Keratinocyte (primary cell): ENCODE data around the gene AUH. TPM values are rescaled to one million over a fixed set of nuclear protein-coding genes. Genes with fewer than 3 reads are reported as not detected.

Experiments
- DNase-seq: peaks from one replicate; pipeline ENCODE4 v3.0.0-alpha.2; 2011; ENCODE audit warnings: low read depth, missing footprints, low spot score
- FAIRE-seq: peaks from 2 replicates; lab custom pipeline; 2011; peaks lifted over from hg19 to GRCh38; lab: Jason Lieb, UNC
- H2AFZ ChIP-seq: 2 replicates; pipeline ENCODE4 v1.6.0; 2012; ENCODE audit warnings: low read length, control low read depth, inconsistent platforms; ENCODE audit not compliant: control insufficient read depth
- H3K27ac ChIP-seq: 2 replicates; pipeline ENCODE4 v1.5.1; 2011; ENCODE audit warnings: low read length; ENCODE audit not compliant: control insufficient read depth, insufficient read depth
- H3K27me3 ChIP-seq: 3 replicates; pipeline ENCODE4 v1.6.0; 2011; ENCODE audit warnings: low read length; ENCODE audit not compliant: control insufficient read depth, insufficient read depth; ENCODE audit errors: extremely low read depth
- H3K36me3 ChIP-seq, 2 experiments: 2 replicates in 1 of 2; 3 replicates in 1 of 2; pipeline ENCODE4 v1.5.1; 2011; ENCODE audit warnings: low read length in 2 of 2, mild to moderate bottlenecking in 1 of 2; ENCODE audit not compliant: control insufficient read depth in 2 of 2, insufficient read depth in 2 of 2; ENCODE audit errors: extremely low read depth in 1 of 2
- H3K4me1 ChIP-seq: 3 replicates; pipeline ENCODE4 v1.5.1; 2011; ENCODE audit warnings: low read length; ENCODE audit not compliant: control insufficient read depth, insufficient read depth; ENCODE audit errors: extremely low read depth
- H3K4me2 ChIP-seq: 3 replicates; pipeline ENCODE4 v1.6.0; 2011; ENCODE audit warnings: low read depth, low read length; ENCODE audit not compliant: control insufficient read depth, insufficient read depth; ENCODE audit errors: extremely low read depth
- H3K4me3 ChIP-seq, 3 experiments: fragments of 200-600 bp in 1 of 3; sonication (generic) in 1 of 3; 2 replicates in 2 of 3; 3 replicates in 1 of 3; pipeline ENCODE4 v1.5.1; 2011 to 2016; ENCODE audit warnings: low read length in 3 of 3, mild to moderate bottlenecking in 3 of 3, control low read depth in 2 of 3, inconsistent platforms in 1 of 3, low read depth in 1 of 3, mixed read lengths in 1 of 3, mixed run types in 1 of 3, moderate library complexity in 1 of 3; ENCODE audit not compliant: control insufficient read depth in 2 of 3, insufficient read depth in 2 of 3; ENCODE audit errors: extremely low read depth in 1 of 3
- H3K79me2 ChIP-seq: 2 replicates; pipeline ENCODE4 v1.6.0; 2012; ENCODE audit warnings: low read length; ENCODE audit not compliant: control insufficient read depth, insufficient read depth
- H3K9ac ChIP-seq: 3 replicates; pipeline ENCODE4 v1.6.0; 2011; ENCODE audit warnings: low read length; ENCODE audit not compliant: control insufficient read depth, insufficient read depth; ENCODE audit errors: extremely low read depth
- H3K9me1 ChIP-seq: 3 replicates; pipeline ENCODE4 v1.6.0; 2011; ENCODE audit warnings: low read length; ENCODE audit not compliant: control insufficient read depth, insufficient read depth; ENCODE audit errors: extremely low read depth
- H3K9me3 ChIP-seq: 2 replicates; pipeline ENCODE4 v1.5.1; 2012; ENCODE audit warnings: low read depth, low read length; ENCODE audit not compliant: control insufficient read depth
- H4K20me1 ChIP-seq: 3 replicates; pipeline ENCODE4 v1.6.0; 2011; ENCODE audit warnings: low read length; ENCODE audit not compliant: control insufficient read depth, insufficient read depth; ENCODE audit errors: extremely low read depth
- EZH2 ChIP-seq: IDR thresholded peaks from one replicate; pipeline ENCODE4 v1.6.1; 2012; ENCODE audit warnings: inconsistent platforms, mild to moderate bottlenecking, low read length, moderate library complexity
- dilution Hi-C: fragments of 300-500 bp; cut with MboI; formaldehyde crosslinking; loops from one replicate; pipeline ENCODE4 v1.7.0; 2020; ENCODE audit warnings: low sequenced_read_pairs; ENCODE audit not compliant: extremely low pct_ligation_motif_present
- polyA plus RNA-seq, 5 experiments: library from polyadenylated mRNA; depleted of rRNA in 3 of 5; stranded (reverse) in 3 of 5; stranded (forward) in 1 of 5; unstranded in 1 of 5; fragments of >200 nt; gene quantifications; 1 replicate in 1 of 5; 2 replicates in 3 of 5; 3 replicates in 1 of 5; pipeline versions ENCODE4 v1.2.1 to v1.2.3, GENCODE V29; 2011 to 2012; ENCODE audit warnings: missing spikeins in 2 of 5, low read depth in 1 of 5, low replicate concordance in 1 of 5
- TF ChIP-seq, protein P1 (sequence below), 3 experiments: IDR thresholded peaks in 1 of 3; conservative IDR thresholded peaks in 1 of 3; optimal IDR thresholded peaks in 1 of 3; 2 replicates in 2 of 3; 3 replicates in 1 of 3; pipeline versions ENCODE3 to v1.5.1; 2011; ENCODE audit warnings: low read length in 3 of 3, mild to moderate bottlenecking in 3 of 3, moderate library complexity in 2 of 3, control low read depth in 1 of 3, inconsistent platforms in 1 of 3; ENCODE audit not compliant: insufficient read depth in 2 of 3; ENCODE audit errors: extremely low read depth in 1 of 3

AUH gene
- polyA plus RNA-seq, 1 donor (not counting 4 experiments of a cell fraction or from before 2014, with no cell fraction given), result 5.5 TPM

DNA sequence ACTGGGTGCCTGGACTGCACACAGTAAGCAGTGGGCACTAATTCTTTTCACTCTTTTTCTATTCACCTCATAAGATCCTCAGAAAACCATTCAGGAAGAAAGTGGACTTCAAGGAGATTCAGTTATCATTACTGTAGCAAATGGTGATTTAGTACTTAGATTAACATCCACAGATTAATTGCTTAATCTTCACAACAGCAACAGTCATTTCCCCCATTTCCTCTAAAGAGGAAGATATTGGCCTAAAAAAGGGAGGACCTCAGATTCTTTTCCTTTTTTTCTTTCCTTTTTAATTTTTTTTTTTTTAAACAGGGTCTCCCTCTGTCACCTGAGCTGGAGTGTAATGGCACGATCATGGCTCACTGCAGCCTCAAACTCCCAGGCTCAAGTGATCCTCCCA is 64.4 kb downstream of the AUH start:
- Histone ChIP-seq H3K9ac (no peak overlapping the region), H3K9me3 (no peaks in the 10 kb centered on the region), H3K9me1 (no peaks in the 10 kb centered on the region), H3K4me3 (no peak overlapping the region), H3K79me2 (no peaks in the 10 kb centered on the region), H2AFZ (no peak overlapping the region), H3K4me1 (peaks cover 17% of the 10 kb centered on the region), H4K20me1 (no peaks in the 10 kb centered on the region), H3K36me3 (no peaks in the 10 kb centered on the region), H3K27me3 (no peaks in the 10 kb centered on the region), H3K27ac (no peak overlapping the region), H3K4me2 (no peak overlapping the region)
- FAIRE-seq (no peak), DNase-seq (no peak)
- dilution Hi-C loops, result no loop called here
- no peak for TF ChIP-seq EZH2
- TF ChIP-seq, protein P1, sequence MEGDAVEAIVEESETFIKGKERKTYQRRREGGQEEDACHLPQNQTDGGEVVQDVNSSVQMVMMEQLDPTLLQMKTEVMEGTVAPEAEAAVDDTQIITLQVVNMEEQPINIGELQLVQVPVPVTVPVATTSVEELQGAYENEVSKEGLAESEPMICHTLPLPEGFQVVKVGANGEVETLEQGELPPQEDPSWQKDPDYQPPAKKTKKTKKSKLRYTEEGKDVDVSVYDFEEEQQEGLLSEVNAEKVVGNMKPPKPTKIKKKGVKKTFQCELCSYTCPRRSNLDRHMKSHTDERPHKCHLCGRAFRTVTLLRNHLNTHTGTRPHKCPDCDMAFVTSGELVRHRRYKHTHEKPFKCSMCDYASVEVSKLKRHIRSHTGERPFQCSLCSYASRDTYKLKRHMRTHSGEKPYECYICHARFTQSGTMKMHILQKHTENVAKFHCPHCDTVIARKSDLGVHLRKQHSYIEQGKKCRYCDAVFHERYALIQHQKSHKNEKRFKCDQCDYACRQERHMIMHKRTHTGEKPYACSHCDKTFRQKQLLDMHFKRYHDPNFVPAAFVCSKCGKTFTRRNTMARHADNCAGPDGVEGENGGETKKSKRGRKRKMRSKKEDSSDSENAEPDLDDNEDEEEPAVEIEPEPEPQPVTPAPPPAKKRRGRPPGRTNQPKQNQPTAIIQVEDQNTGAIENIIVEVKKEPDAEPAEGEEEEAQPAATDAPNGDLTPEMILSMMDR (optimal IDR thresholded peaks at IDR 0.05 in 1 of 3, IDR thresholded peaks at IDR 0.05 in 1 of 3, conservative IDR thresholded peaks at IDR 0.05 in 1 of 3; ENCODE audit: extremely low read depth in 1 of 3, insufficient read depth in 2 of 3, low read length in 3 of 3), result no peak

DNA sequence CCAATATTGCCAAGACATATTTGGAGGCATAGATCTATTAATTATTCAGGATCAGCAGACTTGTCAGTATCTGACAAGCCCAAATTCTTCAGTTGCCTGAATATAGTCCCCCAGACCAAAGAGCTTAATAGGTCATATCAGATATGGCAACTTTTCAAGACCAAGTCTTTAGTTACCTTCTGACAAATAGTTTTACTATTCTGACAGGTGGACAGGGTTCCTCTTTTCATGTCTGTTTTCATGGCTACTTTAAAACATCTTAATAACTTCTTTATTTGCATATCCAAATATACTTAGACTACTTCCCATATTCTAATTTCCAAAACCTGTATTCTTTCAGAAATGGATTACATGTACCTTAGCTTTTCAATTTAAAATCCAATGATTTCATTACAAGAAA is 65.4 kb downstream of the AUH start:
- no peak overlapping the region for H3K27ac ChIP-seq
- dilution Hi-C loops, result no loop called here
- peaks cover 9% of the 10 kb centered on the region for H3K4me1 ChIP-seq
- FAIRE-seq (no peak), DNase-seq (no peak)
- H3K27me3 ChIP-seq, result no peaks in the 10 kb centered on the region
- no peaks in the 10 kb centered on the region for H3K9me3 ChIP-seq
- no peaks in the 10 kb centered on the region for H3K9me1 ChIP-seq
- H3K9ac ChIP-seq, result no peak overlapping the region
- H4K20me1 ChIP-seq, result no peaks in the 10 kb centered on the region
- no peaks in the 10 kb centered on the region for H3K79me2 ChIP-seq
- no peak overlapping the region for H3K4me2 ChIP-seq
- H2AFZ ChIP-seq, result no peak overlapping the region
- TF ChIP-seq, protein P1 (optimal IDR thresholded peaks at IDR 0.05 in 1 of 3, IDR thresholded peaks at IDR 0.05 in 1 of 3, conservative IDR thresholded peaks at IDR 0.05 in 1 of 3; ENCODE audit: extremely low read depth in 1 of 3, insufficient read depth in 2 of 3, low read length in 3 of 3), result no peak
- no peak for TF ChIP-seq EZH2
- H3K4me3 ChIP-seq, result no peak overlapping the region
- no peaks in the 10 kb centered on the region for H3K36me3 ChIP-seq
